ENCODE measurements around the gene AGTRAP. TPM values are rescaled to one million over a fixed set of nuclear protein-coding genes. Genes with fewer than 3 reads are reported as not detected.

AGTRAP gene
- total and polyA plus RNA-seq, 9 of the 15 experiments (the other 6 are each of a cell fraction or from before 2014, with no cell fraction given): 26.8 to 105 (median 57.5) TPM

DNA sequence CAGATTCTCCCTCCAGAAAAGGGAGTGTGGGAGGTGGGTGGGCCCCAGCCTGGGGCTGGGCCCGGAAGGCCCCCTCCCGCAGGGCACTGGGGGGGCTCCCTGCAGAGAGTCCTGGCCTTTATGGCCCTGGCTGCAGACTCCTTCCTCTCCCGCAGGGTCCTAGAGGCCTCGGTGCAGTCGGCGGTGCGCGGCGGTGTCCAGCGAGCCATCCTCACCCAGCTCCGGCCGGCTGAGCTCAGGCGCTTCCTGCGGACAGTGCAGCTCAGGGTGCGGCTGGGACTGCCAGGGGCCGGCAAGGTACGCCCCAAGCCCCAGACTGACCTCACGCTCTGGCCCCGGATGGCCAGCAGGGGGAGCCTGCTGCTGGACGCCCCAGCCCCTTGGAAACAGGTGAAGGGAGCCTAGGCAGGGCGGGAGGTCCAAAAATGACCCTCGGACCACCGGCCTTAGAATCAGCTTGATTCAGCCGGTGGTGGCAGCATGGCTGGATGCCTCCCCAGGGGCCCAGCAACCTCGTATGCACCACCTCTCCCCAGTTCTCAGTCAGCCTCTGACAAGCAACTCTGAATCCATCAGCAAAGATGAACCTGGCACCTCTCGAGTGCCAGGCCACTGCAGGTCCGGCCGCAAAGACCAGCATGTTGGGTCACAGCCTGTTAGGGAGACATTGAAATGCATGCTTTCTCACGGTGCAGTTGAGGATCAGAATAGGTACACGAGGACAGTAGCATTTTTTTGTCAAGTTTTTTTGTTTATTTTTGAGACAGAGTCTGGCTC, 49.2 kb downstream of the AGTRAP start (continued):
- no peak for TF ChIP-seq HMG20B (CRISPR knock-in tag; IDR thresholded peaks at IDR 0.05)
- TF ChIP-seq, protein P1, sequence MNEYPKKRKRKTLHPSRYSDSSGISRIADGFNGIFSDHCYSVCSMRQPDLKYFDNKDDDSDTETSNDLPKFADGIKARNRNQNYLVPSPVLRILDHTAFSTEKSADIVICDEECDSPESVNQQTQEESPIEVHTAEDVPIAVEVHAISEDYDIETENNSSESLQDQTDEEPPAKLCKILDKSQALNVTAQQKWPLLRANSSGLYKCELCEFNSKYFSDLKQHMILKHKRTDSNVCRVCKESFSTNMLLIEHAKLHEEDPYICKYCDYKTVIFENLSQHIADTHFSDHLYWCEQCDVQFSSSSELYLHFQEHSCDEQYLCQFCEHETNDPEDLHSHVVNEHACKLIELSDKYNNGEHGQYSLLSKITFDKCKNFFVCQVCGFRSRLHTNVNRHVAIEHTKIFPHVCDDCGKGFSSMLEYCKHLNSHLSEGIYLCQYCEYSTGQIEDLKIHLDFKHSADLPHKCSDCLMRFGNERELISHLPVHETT (CRISPR knock-in tag; conservative IDR thresholded peaks at IDR 0.05 in 1 of 2, IDR thresholded peaks at IDR 0.05 in 1 of 2): peak in 1 of 2 experiments; percentile 68; a peak in 2 of 4 replicates
- TF ChIP-seq SAFB (IDR thresholded peaks at IDR 0.05; ENCODE audit: borderline replicate concordance, low read depth, low read length): no peak
- peak; percentile 87 for TF ChIP-seq FOXP1 (CRISPR knock-in tag; IDR thresholded peaks at IDR 0.05)
- no peak for TF ChIP-seq HMGXB4 (CRISPR knock-in tag; IDR thresholded peaks at IDR 0.05)
- no peak for TF ChIP-seq CEBPB (tag; IDR thresholded peaks at IDR 0.05)
- no peak for TF ChIP-seq SMARCA5 (IDR thresholded peaks at IDR 0.05)
- TF ChIP-seq ATF7 (IDR thresholded peaks at IDR 0.05): peak; percentile 82
- no peak for TF ChIP-seq ELF1 (tag; IDR thresholded peaks at IDR 0.05)
- TF ChIP-seq THRAP3 (IDR thresholded peaks at IDR 0.05; ENCODE audit: borderline replicate concordance): 0 out of 2 replicates have a peak, but pooled peaks have one; percentile 16
- peak; percentile 47; the same call in 1 of the 2 replicates for TF ChIP-seq EP300 (IDR thresholded peaks at IDR 0.05; ENCODE audit: low read length)
- TF ChIP-seq RAD51 (IDR thresholded peaks at IDR 0.05; ENCODE audit: borderline replicate concordance, low read depth): no peak
- no peak for TF ChIP-seq ILK (tag; IDR thresholded peaks at IDR 0.05; ENCODE audit: borderline replicate concordance, low read depth)
- TF ChIP-seq SMARCB1 (IDR thresholded peaks at IDR 0.05; ENCODE audit: insufficient read length, low read depth): no peak
- TF ChIP-seq GABPA (tag; conservative IDR thresholded peaks at IDR 0.05; ENCODE audit: low read depth): no peak
- no peak for TF ChIP-seq ZNF175 (CRISPR knock-in tag; IDR thresholded peaks at IDR 0.05; ENCODE audit: low read depth)
- TF ChIP-seq ZNF589 (CRISPR knock-in tag; IDR thresholded peaks at IDR 0.05; ENCODE audit: low read depth): no peak
- no peak for TF ChIP-seq POLR2AphosphoS5 (IDR thresholded peaks at IDR 0.05; ENCODE audit: control insufficient read depth, insufficient read depth, low read depth, low read length)
- TF ChIP-seq ZNF280B (CRISPR knock-in tag; IDR thresholded peaks at IDR 0.05): no peak
- no peak for TF ChIP-seq FUS (optimal IDR thresholded peaks at IDR 0.05; ENCODE audit: low read depth, low read length)
- TF ChIP-seq ZNF780A (CRISPR knock-in tag; IDR thresholded peaks at IDR 0.05): no peak
